Colon (tissue), 2 donors: ENCODE measurements around the gene KIAA0930.
"Not testable (repeated sequence)": the region's sequence is repeated elsewhere in the genome, so short reads cannot be mapped to it uniquely, and the experiment has no call there.

ENCODE experiments used
- FAIRE-seq: peaks from 2 replicates; lab custom pipeline; 2012; peaks lifted over from hg19 to GRCh38; lab: Jason Lieb, UNC
- donor health status: control.
- donor health status: control.

Gene KIAA0930

DNA sequence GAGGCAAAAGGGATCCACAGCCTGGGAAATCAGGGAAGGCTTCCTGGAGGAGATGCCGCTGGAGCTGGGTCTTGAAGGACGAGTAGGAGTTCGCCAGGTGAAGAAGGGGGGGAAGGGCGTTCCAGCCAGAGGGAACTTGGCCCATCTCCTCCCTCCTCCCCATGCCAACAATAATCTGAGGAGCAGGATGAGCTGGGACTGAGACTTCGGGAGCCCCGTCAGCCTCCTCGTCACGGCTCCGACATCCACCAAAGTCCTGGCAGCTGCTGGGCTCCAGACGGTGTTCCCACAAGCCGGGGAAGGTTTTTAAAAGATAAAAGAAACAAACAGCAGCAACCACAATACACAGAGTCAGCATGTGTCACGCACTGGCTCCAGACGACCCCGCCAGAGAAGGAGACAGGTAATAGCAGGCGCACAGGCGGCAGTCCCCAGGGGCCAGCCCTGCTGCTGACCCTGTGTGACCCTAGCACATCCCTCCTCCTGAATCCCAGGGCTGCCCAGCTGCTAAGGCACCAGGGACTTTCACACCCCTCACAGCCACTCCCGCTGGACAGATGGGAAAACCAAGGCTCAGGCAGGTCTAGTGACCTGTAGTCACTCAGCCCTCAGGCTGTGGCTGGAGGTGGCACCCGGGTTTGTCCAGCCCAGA, 39.7 kb downstream of the KIAA0930 start:
- FAIRE-seq = no peak

DNA sequence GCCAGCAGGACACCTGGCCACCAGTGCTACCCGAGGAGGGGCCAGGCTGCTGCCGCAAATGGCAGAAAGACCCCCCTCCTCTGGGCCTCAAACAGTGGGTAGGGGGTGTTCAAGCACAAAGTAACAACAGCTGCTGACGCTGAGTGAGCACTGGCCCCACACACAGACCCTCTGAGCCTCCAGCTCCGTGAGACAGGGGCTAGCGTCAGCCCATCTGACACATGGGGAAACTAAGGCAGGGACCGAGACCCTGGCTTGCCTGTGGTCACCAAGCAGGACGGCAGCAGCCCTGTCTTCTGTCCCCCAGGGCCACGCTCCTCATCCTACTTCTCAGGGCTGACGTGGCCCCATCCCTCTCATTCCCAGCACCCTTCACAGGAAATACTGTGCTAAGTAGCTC, 40.5 kb downstream of the KIAA0930 start:
- FAIRE-seq = no peak

DNA sequence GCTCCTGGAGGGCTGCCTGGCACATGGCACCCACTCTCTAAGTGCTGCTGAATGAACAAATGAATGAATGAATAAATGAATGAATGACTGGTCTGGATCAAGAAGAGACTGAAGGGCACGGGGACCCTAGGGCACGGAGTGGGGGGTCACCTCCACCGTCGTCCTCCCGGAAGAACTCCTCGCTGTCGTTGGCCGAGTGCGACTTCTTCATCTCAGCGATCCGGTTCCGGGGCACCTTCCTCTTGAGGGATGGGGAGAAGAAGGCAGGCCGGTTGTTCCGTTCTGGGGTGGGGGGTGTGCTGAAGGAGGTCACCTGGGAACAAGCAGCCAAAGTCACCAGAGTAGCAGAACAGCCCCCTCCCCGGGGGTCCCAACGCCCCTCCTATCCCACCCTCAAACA, 41.0 kb downstream of the KIAA0930 start:
- FAIRE-seq = no peak

DNA sequence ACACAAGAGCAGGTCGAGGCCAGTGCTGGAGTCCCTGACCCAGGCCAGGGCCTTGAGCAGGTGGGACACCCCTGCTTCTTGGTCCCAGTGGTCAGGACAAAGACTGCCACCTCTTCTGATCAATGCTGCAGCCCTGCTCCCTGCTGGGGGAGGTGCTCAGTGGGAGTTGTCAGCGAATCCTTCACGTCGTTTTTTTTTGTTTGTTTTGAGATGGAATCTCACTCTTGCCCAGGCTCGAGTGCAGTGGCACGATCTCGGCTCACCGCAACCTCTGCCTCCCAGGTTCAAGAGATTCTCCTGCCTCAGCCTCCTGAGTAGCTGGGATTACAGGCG, 42.3 kb downstream of the KIAA0930 start:
- FAIRE-seq = no peak

DNA sequence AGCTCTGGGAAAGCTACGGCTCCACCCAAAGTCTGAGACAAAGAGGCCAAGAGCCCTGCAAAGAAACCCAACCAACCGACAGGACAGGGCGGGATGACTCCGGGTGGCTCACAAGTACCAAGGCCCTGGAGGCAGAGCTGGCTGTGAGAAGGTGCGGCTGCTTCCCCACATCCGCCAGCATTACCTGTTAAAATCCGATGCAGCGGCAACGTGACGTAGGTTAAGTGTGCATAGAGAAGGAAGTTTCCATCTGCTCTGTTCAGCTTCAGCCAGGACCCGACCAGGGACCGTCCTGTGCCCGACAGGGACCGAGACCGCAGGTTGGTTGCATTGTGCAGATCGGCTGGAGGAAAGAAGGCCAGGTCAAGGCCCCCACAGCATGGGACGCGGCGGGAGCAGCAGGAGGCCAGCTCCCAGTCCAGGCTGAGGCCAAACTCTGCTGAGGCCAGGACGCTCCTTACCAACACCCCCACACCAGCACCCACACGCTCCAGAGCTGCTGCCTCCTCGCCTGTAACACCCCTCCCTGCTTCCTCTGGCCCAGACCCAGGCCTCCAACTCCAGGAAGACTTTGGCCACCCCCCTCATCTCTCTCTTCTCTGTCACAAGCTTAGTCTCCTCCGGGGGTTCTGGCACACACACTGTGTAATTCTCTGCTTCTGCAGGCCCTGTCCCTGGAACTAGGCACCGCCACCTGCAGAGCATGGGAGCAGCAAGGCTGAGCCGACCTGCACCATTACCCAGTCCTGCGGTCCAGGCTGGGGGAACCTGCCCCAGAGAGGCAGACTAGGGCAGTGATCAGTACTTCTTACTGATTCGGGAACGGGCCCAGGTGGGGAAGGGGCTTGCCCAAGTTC, 42.9 kb downstream of the KIAA0930 start:
- no peak for FAIRE-seq

DNA sequence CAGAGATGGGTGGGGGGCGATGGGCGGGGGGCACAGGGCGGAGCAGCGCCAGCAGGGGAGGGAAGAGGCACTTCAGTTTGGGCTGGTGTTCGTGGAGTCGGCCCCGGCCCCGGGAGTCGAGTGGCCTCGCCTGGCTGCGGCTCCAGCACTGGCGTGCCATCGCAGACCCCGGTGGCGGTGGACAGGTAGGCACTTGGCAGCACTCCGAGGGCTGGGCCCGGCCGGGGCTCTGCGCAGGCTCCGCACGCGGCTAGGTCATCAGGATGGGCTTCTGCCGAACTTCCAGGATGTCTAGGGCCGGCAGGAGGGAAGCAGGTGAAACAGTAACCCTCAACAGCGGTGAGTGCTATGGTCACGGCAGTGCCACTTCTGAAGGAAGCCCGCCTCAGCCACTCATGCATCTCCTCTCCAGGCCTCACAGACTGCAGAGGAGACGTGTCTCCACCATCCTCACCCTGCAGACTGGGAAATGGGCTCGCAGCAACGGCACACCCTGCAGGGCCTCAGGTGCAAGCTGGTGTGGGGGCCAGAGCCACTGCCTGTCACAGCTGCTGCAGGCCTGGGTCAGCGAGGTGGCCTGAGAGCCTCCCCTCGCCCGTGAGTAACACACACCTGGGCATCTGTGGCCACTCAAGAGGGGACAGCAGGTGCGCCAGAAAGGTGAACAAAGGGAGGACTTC, 43.6 kb downstream of the KIAA0930 start:
- no peak for FAIRE-seq

DNA sequence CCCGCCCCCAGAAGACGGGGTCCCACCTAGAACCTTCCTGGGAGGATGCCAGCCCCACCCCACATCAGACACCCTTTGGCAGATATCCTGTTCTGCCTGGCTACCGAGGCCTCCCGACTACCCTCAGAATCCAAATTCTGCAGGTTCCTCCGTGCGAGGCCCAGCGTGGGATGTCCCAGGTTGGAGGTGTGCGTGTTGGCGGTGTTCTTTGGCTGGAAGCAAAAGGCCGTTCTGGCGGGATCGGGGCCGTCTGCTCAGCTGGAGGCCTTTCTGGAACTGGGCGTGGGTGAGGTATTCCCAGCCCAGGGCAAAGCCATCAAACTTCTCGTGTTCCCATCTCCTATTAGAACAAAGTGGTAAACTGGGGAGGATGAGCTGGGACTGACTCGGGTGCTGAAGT, 44.4 kb downstream of the KIAA0930 start:
- no peak for FAIRE-seq

DNA sequence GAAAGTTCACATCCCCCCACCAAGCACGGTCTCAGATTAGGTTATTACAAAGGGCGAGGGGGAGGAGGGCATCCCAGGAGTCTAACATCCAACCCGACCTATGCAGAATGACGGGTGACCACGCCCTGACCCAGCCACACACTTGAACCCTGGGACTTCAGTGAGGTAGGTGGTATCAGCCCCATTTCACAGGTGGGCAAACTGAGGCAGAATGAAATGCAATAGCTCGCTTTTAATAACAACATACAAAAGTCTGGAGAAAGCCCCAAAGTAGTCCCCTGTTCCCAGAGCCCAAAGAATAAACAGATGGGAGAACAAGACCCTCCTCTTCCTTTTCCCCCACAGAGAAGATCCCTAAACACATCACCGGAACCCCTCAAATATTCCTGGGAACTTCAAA, 45.1 kb downstream of the KIAA0930 start:
- no peak for FAIRE-seq

DNA sequence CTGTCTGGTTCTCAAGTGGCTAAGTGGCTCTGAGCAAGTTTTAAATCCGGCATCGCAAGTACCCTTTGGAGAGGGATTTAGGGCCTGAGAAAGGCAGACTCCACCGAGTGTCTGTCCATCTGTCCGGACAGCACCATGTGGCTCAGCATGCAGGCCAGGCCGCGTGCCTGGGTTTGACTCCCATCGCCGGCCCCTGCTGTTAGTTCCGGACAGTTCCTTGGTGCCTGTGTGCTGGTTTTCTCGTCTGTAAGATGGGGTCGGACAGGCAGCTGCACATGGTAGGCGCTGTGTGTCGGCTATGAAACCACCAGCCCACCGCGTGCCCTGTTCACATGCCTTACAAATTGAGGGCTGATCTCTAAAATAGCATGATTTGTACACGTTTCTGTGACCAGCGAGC, 46.0 kb downstream of the KIAA0930 start:
- no peak for FAIRE-seq

DNA sequence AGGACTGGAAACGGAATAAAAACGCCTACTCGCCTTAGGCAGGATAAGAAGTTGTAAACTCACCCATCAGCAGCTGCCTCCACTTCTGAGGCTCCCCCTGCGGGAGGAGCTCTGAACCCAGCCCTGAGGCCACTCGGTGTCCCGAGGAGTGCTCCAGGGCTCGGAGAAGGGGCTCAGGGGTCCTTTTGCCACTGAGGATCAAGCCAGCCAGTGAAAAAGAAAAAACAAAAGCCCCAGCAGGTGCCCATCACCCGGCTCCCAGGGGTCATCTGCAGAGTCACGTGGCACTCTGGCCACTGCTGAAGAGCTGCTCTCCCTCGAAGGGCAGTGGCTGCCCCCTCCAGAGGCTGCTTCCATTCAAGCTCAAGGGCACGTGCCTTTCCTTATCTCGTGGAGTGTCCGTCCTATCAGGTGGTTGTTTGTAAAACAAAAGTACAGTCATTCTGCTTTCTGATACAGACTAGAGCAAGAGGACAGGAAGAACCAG, 48.0 kb downstream of the KIAA0930 start:
- no peak for FAIRE-seq

DNA sequence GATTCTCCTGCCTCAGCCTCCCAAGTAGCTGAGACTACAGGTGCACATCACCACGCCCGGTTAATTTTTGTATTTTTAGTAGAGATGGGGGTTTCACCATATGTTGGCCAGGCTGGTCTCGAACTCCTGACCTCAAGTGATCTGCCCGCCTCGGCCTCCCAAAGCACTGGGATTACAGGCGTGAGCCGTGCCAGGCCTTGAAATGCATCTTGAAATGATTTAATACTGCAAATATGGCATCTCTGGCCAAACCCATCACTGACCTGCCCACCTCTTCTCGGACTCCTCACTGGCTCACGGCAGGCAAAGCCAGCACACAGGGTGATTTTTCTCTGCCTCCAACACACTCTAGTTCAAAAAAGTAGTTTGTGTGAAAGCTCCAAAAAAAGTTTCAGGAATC, 48.9 kb downstream of the KIAA0930 start:
- not testable (repeated sequence) for FAIRE-seq

DNA sequence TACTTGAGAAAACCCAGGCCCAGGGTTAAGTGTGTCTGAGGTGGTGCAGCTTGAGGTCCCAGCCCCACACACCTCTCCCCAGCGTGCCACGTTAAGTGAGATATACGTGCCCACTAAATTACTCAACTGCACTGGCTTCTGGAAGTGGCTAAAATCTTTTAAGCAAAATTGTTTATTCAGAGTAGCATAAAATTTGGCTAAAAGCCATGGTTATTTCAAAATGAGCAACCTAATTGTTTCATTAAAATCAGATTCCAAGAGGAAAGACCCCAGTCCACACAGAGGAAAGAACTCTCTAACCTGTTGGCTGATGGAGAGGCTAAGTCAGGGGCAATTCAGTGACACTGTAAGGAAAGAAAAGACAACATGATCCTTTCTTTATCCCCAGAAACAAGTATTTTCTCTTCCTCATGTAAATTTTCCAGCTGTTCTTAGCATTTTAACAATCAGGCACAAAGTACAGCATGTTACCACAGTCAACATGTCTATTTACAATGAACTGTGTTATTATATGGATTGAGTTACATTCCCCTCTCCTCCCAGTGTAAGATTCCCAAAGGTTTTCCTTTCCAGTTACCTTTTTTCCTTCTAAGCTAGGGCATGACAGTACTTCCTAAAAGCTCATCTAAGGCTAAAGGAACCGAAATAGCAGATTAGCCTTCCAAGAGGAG, 50.4 kb downstream of the KIAA0930 start:
- FAIRE-seq = no peak

DNA sequence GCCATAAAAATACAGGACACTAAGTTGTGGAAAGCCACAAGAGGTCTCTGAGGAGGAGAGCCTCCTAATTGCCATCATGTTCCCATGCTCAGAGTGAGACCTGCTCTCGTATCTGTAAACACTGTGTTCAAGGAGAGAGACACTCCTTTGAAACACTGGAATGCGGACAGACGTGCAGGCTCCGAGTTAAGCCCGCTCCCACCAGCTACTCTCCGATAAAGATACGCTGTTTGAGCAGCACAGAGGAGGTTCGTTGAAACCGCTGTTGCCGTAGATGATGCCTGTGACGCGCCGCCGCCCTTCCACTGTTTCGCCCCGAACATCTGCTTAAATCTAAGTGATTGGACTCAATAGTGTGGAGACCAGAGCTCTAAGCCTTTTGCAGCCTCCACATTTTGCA, 51.9 kb downstream of the KIAA0930 start:
- FAIRE-seq = no peak

DNA sequence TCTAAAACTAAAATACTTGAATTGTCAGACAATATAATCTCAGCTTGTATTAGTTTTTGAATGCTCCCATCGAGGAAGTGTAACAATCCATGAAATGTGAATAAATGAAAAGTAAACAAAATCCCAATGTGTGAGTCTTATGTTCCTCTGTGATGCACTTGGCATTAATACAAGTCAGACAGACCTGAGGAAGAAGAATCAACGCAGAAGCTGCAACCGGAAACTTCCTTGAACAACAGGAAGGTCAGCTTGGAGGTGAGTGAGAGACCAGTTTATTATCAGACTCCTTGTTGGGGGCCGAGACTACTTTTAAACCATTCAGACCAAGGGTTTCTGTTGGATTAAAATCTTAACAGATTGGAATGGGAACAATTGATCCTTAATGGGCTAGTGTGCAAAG, 52.8 kb downstream of the KIAA0930 start:
- FAIRE-seq = no peak

DNA sequence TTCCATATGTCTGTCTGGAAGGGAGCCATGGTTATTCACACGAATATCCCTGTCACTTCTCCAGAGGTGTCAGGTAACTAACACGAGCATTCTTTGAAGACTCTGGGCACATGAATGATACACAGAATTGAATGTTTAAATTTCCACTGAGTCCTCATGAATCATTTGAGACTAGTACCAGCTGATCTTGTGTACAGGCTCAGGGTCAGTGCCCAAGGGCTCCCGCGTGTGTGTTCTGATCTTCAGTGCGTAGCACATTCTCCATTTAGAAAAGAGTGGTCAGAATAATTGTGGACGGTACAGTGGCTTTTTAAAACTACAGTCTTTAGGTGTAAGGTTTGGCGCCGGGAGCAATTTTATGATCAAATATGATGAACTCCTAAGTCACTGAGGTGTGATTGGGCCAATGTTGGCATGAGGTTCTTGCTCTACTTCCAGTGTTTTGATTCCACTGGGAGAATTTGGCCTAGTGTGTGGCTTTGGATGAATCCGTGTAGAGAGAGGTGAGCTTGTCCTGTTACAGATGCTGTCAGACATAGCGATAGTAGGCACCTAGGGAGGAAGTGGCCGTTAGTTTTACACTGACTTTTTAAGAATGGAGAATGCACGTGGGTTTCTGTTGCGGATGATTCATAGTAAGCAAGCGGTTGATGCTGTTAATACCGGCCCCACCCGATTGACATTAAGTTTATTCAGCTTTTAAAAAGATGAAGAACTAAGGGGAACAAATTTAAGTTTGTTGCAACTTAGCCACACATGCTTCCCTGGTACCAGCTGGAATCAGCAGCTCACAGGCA, 54.8 kb downstream of the KIAA0930 start:
- FAIRE-seq = no peak

DNA sequence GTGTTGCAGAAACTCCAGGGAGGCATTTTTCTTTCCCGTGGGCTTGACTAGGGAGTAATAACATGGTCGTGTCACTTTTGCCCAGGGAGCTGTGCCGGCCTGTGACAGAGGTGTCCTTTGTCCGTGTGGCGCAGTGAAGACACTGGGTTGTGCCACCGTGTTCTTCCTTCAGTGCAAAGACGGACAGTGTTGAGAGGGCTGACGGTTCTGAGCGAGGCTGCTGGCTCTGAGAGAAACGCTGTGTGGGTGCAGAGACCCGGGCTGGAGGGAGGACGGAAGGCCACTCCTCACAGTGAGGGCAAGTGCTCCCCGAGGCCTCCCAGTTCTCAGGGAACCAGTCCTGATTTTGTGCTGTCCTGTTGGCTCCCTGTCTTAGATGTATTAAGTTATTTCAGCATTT, 56.7 kb downstream of the KIAA0930 start:
- no peak for FAIRE-seq

DNA sequence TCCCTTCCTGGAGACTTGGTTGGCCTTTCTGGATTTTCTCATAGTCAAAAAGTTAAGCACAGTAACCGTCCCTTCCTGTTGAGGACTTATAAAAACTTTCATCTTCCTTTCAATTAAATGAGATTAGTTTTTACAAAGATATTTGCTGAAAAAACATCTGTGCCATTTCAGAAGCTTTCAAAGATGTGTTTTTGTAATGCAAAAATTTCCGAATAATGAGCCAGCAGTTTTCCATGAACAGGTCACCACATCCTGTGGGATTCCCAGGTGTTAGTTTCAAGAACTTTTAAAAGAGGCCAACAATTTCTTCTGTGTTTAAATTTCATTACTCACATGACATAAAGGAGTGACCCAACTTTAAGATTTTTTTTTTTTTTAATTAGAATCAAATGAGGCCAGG, 58.9 kb downstream of the KIAA0930 start:
- FAIRE-seq = no peak

DNA sequence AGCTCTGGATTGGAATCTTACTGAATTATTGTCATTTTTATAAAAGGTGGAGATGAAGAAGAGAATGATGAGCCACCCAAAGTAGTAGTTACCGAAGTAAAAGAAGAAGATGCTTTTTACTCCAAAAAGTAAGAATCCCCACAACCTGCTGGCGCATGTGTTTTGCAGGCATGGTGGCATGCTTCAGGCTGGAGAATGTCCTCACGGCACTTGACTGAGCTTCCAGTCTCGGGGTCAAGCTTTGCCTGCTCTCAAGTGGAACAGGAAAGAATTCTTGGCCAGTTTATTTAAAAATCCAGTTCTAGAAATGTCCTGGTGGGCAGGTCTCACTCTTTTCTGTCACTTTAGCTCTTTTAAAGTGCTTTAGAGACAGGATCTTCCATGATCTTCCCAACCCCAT, 59.5 kb downstream of the KIAA0930 start:
- no peak for FAIRE-seq

DNA sequence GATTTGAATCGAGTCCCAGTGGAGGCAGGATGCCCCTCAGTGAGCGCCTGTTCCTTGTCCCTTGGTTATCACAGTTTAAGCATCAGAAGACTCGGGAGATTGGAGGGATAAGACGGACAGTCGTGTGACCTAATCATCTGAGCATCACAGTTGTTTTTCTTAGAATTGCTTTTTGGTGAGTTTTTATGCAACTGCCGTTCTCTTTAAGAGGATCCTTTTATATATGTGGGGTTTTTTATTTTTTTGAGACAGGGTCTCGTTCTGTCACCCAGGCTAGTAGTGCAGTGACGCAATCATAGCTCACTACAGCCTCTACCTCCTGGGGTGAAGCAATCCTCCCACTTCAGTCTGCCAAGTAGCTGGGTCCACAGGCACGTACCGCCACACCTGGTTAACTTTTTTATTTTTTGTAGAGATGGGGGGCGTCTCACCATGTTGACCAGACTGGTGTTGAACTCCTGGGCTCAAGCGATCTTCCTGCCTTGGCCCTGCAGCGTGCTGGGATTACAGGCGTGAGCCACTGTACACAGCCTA, 60.5 kb downstream of the KIAA0930 start:
- no peak for FAIRE-seq

DNA sequence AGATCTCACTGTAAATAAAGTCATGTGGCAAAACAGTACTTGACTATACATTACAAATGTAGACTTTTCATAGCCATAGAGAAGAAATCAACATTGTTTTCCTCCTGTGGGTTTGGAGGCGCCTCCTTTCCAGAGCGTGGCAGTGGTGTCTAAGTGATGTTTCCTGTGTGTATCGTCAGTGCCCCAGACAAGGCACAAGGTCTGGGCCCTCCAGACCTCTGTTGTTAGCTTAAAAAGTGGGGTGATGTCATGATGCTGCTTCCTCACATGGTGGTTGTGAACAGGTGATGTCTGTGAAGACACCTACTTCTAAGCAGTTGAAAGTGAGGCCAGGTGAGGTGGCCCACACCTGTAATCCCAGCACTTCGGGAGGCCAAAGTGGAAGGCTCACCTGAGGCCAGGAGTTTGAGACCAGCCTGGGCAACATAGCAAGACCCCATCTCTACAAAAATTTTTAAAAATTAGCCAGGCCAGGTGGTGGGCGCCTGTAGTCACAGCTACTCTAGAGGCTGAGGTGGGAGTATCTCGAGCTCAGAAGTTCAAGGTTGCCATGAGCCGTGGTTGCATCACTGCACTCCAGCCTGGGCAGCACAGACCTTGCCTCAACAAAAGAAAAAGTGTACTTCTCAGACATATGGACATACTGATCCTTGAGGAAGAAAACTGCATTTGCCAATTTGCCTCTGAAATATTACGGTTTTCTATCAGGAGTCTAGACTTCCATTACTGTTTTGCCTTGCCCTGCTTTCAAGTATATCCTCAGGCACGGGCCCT, 61.2 kb downstream of the KIAA0930 start:
- no peak for FAIRE-seq
